ENCODE data around the gene GPHB5. TPM values are rescaled to one million over a fixed set of nuclear protein-coding genes. Genes with fewer than 3 reads are reported as not detected.
A peak's percentile ranks its signal among the peaks of the same experiment; 100 is the strongest.

The GPHB5 gene, protein sequence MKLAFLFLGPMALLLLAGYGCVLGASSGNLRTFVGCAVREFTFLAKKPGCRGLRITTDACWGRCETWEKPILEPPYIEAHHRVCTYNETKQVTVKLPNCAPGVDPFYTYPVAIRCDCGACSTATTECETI
- total RNA-seq (2014; rRNA removed; shearing (Covaris generic)), result not detected in 2 replicates

DNA sequence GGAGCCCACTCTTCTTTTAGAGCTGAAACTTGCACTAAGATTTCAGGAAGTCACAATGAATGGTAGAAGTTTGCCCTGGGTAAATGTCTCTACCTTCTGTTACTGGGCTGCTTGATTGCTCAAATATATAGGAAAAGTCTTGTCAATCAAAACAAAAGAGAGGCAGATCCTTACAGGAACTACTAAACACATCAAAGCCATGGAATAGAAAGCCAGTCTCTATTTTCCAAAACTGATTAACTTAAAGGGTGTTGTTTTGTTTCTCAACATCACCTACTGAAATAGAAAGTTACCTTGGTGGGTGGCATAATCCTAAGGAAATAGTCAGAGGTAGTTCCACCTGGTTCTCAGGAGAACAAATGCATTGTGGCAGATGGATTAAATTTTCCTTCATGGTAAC is at the start of gene GPHB5:
TSS of gene GPHB5 (minus strand) at position 101 of the 400 bp plus-strand sequence. CDS start 1,086 bp downstream, outside the sequence.
- no peak within 1 kb of the TSS for H3K4me3 ChIP-seq (ENCODE audit: insufficient read depth, low read depth, low read length)
- no peak for DNase-seq
- H3K27me3 ChIP-seq (ENCODE audit: control insufficient read depth, insufficient read depth, low read length), result no peaks in the 10 kb centered on the region
- H3K36me3 ChIP-seq (replicated peaks; ENCODE audit: control insufficient read depth, insufficient read depth, low read length), result no peaks in the 10 kb centered on the region

DNA sequence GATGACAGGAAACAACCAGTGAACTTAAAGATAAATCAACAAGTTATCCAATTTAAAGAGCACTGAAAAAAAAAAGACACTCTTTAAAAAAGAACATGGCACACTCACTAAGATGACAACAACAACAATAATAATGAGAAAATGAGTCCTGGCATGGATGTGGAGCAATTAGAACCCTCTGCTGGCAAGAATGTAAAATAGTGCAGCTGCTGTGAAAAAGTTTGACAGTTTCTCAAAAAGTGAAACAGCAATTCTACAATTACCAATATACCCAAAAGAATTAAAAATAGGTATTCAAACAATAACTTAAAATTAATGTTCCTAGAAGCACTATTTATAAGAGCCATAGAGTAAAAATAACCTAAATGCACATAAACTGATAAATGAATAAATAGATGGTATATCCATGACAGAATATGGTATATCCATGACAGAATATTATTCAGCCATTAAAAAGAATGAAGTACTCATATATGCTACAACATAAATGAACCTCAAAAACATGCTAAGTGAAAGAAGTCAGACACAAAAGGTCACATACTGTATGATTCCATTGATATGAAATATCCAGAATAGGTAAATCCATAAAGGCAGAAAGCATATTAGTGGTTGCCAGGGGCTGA is 49.1 kb upstream of the GPHB5 start:
- no peak for DNase-seq
- no peaks in the 10 kb centered on the region for H3K27me3 ChIP-seq (ENCODE audit: control insufficient read depth, insufficient read depth, low read length)
- no peaks in the 10 kb centered on the region for H3K36me3 ChIP-seq (replicated peaks; ENCODE audit: control insufficient read depth, insufficient read depth, low read length)
- no peak overlapping the region for H3K4me3 ChIP-seq (ENCODE audit: insufficient read depth, low read depth, low read length)

DNA sequence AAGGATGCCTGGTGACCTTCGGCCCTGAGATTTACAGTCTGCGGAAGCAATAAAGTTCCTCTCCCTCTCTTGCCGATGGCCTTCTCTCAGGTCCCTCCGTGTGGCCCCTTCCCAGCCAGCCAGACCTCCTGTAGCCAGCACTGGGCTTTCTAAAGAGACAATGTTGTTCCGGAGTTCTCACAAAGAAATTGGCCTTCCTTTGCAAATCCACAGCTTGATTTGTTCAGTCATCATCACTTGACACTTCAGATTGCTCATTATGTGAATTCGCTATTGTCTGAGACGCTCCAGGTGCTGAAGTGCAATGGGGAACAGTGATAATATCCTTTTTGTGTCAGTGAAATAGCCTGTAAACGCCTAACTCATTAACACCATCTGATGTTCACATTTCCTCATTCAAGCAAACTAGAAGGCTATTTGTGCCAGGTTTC is 43.7 kb upstream of the GPHB5 start:
- Histone ChIP-seq H3K36me3 (replicated peaks; ENCODE audit: control insufficient read depth, insufficient read depth, low read length) (no peaks in the 10 kb centered on the region), H3K27me3 (ENCODE audit: control insufficient read depth, insufficient read depth, low read length) (no peaks in the 10 kb centered on the region), H3K4me3 (ENCODE audit: insufficient read depth, low read depth, low read length) (no peak overlapping the region)
- no peak for DNase-seq

DNA sequence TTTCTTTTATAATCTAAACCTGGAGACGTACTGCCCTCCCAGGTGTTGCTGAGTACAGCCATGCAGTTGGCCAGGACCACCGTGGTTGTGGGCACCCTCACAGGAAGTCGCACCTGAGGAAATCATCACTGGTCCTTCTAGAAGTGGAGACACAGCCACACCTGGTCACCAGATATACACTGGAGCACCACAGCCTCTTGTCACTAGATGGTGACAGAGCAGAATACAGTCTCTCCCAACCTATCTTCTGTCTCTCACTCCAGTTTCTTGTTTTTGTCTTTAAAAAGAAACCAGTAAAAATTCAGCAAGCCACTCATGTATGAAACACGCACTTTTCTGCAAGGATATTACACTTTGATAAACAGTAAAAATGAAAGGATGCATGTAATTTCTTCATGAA is 43.1 kb upstream of the GPHB5 start:
- Histone ChIP-seq H3K36me3 (replicated peaks; ENCODE audit: control insufficient read depth, insufficient read depth, low read length) (no peaks in the 10 kb centered on the region), H3K27me3 (ENCODE audit: control insufficient read depth, insufficient read depth, low read length) (no peaks in the 10 kb centered on the region), H3K4me3 (ENCODE audit: insufficient read depth, low read depth, low read length) (no peak overlapping the region)
- DNase-seq, result no peak

DNA sequence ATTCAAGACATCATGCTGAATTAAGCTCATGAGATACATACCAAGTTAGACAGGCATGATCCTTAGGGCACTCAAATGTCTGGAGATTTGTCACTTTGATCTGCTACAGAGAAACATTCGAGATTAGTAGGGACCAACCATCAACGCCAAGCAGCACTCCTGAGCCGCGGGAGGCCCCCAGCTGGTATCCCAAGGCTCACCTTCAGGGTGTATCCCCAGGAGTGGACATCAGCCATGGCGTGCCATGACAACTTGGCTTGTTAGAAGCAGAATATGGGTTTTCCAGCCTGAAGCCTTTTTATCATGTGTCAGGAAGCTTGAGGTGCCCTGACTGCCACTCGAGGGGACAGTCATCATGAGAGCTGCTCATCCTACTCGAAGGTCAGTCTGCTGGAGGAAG is 39.1 kb upstream of the GPHB5 start:
- DNase-seq, result no peak
- Histone ChIP-seq H3K27me3 (ENCODE audit: control insufficient read depth, insufficient read depth, low read length) (no peaks in the 10 kb centered on the region), H3K4me3 (ENCODE audit: insufficient read depth, low read depth, low read length) (no peak overlapping the region), H3K36me3 (replicated peaks; ENCODE audit: control insufficient read depth, insufficient read depth, low read length) (no peaks in the 10 kb centered on the region)

DNA sequence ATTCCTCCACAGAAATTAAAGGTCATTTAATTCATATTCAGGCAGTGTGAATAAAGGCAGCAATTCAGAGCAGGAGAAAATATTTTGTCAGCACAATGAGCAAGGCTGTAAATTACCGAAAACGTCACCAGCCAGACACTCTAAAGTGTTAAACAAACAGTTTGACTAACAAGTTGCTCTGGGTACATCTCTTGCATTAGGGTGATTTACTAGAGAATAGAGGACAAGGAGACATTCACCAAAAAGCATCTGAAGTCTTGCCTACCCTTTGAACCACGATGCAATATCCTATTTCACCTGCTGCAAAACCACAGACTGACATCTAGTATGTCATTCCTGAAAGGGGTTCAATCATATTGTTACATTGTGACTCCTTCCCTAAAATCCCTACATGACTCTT is 27.1 kb upstream of the GPHB5 start:
- H3K36me3 ChIP-seq (replicated peaks; ENCODE audit: control insufficient read depth, insufficient read depth, low read length), result no peaks in the 10 kb centered on the region
- no peak for DNase-seq
- no peaks in the 10 kb centered on the region for H3K27me3 ChIP-seq (ENCODE audit: control insufficient read depth, insufficient read depth, low read length)
- H3K4me3 ChIP-seq (ENCODE audit: insufficient read depth, low read depth, low read length), result no peak overlapping the region

DNA sequence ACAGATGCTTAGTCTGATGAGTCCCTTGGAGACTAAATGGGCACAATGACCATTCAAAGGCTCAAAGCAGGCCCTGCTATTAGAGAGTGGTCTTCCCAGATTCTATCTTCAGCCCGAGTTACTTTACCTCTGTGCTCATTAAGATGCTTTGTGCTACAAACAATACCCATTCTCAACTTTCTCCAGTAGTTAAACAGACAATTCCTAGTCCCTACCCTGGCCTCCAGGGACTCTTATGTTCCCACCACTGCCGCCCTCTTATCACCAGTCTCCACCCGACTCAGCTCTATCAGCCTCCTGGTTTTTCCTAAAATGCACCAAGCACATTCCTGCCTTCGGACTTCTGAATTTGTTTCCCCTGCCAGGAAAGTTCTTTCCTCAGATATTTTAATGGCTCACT is 25.6 kb upstream of the GPHB5 start:
- Histone ChIP-seq H3K4me3 (ENCODE audit: insufficient read depth, low read depth, low read length) (no peak overlapping the region), H3K36me3 (replicated peaks; ENCODE audit: control insufficient read depth, insufficient read depth, low read length) (no peaks in the 10 kb centered on the region), H3K27me3 (ENCODE audit: control insufficient read depth, insufficient read depth, low read length) (no peaks in the 10 kb centered on the region)
- no peak for DNase-seq

DNA sequence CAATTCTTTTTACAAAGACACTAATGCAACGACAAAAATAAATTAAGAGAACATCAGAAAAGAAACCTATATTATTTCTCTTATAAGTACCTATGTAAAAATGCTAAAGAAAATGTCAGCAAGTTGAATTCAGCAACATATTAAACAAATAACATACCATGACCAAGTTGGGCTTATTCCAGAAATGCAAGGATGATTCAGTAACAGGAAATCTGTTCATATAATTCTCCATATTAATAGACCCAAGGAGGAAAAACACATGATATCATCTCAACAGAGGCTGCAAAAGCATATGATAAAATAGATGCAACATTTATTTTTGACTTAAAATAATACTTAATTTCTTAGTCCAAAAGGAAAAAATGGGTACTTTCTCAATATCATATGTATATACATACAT is 25.1 kb upstream of the GPHB5 start:
- H3K36me3 ChIP-seq (replicated peaks; ENCODE audit: control insufficient read depth, insufficient read depth, low read length), result no peaks in the 10 kb centered on the region
- no peak overlapping the region for H3K4me3 ChIP-seq (ENCODE audit: insufficient read depth, low read depth, low read length)
- no peaks in the 10 kb centered on the region for H3K27me3 ChIP-seq (ENCODE audit: control insufficient read depth, insufficient read depth, low read length)
- DNase-seq, result no peak

DNA sequence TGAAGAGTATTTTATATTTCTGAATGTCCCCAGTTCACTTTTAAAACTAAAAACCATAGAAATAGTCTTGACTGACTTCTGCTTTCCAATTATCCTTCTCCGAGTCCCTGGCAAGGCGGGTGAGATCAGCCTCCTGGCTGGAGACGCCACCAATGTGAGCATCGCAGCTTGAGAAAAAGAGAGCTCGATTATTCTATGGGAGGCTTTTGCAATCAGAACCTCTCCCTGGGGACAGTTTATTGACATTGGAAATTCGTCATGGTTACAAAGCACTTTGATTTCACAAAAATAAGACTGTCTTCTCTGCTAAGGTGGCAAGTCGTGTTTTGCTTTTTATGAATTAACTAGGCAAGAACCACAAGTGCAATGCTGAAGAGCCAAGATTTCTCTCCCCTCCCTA is 23.6 kb upstream of the GPHB5 start:
- Histone ChIP-seq H3K36me3 (replicated peaks; ENCODE audit: control insufficient read depth, insufficient read depth, low read length) (no peaks in the 10 kb centered on the region), H3K4me3 (ENCODE audit: insufficient read depth, low read depth, low read length) (no peak overlapping the region), H3K27me3 (ENCODE audit: control insufficient read depth, insufficient read depth, low read length) (no peaks in the 10 kb centered on the region)
- no peak for DNase-seq

DNA sequence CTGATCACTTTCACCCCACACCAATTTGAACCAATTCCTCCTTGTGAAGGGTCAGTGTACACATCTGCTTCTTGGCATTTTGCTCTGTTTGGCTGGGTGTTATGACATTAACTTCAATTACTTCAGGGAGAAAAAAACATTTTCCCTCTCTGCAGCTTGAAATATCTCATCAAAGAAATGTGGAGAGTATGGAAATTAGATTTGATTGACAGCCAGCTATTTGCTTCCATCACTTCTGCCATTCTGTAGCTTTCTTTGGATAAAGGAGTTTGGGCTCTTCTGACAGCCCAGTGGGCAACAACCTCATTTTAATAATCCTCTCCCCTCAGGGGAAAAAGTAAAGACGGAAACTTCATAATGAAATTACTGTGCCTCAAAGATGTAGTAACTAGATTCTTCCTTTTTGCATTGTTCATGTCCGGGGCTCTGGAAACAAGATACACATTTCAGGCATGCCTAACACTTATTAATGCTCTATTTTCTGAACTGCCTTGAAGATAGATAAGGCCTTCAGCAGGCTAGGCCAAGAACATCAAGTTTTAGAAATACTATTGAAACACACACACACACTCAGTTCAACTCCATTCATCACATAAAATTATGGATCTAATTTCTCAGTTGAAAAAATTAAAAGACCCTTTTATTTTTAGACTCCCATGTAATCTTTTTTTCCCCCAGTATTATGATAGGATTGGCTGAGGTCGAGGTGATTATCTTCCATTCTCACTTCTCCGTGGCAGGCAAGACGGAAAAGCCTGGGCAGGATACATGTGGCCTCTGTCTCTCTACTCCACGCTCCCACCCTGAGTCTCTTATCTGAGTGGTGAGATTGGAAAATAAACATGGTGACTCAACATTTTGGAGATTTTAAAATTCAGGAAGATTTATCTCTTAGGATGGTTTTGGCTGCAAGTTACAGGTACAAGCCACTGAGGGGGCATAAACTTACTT is 10.3 kb upstream of the GPHB5 start:
- Histone ChIP-seq H3K4me3 (ENCODE audit: insufficient read depth, low read depth, low read length) (no peak overlapping the region), H3K36me3 (replicated peaks; ENCODE audit: control insufficient read depth, insufficient read depth, low read length) (no peaks in the 10 kb centered on the region), H3K27me3 (ENCODE audit: control insufficient read depth, insufficient read depth, low read length) (no peaks in the 10 kb centered on the region)
- DNase-seq, result no peak

DNA sequence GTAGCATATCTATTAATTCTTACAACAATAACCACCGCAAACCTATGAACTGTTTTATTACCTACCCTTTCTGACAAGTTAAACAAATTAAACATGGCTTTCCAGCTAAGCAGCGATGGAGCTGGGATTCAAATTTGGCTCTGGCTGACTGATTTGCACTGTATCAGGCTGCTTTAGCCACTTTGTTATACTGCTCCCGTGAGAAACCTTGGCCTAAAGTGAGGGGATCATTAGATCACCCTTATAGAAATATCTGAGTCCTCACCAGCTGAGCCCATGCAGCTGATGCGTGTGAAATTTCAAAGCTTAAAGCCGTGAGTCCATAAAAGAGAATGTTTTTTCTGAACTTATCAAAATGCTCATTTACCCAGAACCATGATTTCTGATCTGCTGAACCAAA is 8.1 kb upstream of the GPHB5 start:
- DNase-seq, result no peak
- Histone ChIP-seq H3K27me3 (ENCODE audit: control insufficient read depth, insufficient read depth, low read length) (no peaks in the 10 kb centered on the region), H3K36me3 (replicated peaks; ENCODE audit: control insufficient read depth, insufficient read depth, low read length) (no peaks in the 10 kb centered on the region), H3K4me3 (ENCODE audit: insufficient read depth, low read depth, low read length) (no peak overlapping the region)

DNA sequence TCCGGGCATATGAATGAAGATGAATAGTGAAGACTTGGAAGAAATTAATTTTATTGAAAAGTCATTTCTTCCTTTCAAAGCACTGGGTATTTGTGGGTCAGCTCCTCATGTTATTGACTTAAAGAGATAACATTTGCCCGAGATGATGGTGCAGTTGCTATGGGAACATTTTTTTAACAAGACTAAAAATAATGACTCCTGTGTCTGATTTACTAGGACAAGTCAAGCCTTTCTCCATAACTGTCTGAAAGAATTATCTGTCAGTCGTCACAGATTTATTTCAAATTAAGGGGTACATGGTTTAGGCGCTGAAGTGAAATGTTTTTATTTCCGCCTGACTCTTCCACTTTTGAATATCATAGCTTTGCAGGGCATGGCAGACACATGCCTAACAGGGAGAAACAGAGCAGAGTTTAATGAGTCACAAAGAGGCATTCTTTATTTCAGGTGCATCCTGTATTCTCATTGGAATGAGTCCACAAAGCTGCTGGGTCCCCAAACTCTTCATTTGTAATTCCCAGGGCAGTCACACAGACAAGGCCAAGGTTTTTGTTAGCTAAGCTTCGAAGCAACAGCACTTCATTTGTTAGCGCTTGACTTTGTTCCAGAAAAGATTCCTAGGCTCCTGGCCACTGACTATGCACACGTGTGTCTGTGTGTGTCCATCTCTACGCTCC is 4.3 kb upstream of the GPHB5 start:
- DNase-seq, result no peak
- no peaks in the 10 kb centered on the region for H3K36me3 ChIP-seq (replicated peaks; ENCODE audit: control insufficient read depth, insufficient read depth, low read length)
- H3K27me3 ChIP-seq (ENCODE audit: control insufficient read depth, insufficient read depth, low read length), result no peaks in the 10 kb centered on the region
- H3K4me3 ChIP-seq (ENCODE audit: insufficient read depth, low read depth, low read length), result no peak overlapping the region

DNA sequence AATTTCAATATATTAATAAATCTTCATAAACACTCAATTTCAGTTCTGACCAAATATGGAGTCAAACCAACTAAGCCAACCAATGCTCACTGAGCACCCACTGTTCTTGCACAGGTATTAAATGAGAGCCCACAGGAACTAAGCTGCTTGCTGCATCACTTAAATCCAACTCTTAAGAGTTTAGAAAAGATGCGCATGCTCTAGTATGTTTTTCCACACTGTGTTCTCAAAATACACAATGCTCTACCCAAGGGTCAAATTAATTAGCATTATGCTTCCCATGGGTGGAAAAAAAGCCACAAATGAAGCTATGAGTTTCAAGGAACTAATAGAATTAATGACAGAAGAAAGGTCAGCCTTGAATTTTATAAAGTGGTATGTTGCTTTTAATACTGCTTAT is 3.7 kb upstream of the GPHB5 start:
- Histone ChIP-seq H3K4me3 (ENCODE audit: insufficient read depth, low read depth, low read length) (no peak overlapping the region), H3K36me3 (replicated peaks; ENCODE audit: control insufficient read depth, insufficient read depth, low read length) (no peaks in the 10 kb centered on the region), H3K27me3 (ENCODE audit: control insufficient read depth, insufficient read depth, low read length) (no peaks in the 10 kb centered on the region)
- no peak for DNase-seq

DNA sequence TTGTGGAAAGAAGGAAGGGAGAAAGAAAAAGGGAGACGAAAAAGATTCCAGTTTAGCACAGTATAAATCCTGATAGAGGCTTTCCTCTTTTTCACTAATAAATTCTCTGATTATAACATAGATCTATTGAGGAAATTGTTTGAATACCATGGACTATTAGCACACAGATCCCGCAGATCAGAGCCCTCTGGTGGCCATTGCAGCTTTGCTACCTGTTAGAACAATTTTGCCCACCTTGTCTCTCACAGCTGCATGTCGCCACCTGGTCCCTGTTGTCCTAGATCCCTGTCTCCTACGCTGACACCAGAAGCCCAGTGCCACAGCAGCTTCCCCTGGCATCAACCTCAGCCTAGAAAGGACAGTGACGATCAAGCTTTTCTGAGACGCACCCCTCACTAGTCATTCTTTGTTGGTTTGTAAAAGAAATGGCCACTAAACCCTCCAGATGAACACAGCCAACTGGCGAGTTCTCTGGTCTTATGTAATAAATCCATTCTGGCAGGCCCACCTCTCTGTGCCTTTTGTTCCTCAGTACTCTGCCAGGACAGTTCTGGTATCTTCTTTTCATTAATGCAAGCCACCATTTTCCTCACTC is 9.9 kb downstream of the GPHB5 start:
- H3K4me3 ChIP-seq (ENCODE audit: insufficient read depth, low read depth, low read length), result no peak overlapping the region
- peak; percentile 55 for DNase-seq
- H3K36me3 ChIP-seq (replicated peaks; ENCODE audit: control insufficient read depth, insufficient read depth, low read length), result no peaks in the 10 kb centered on the region
- H3K27me3 ChIP-seq (ENCODE audit: control insufficient read depth, insufficient read depth, low read length), result no peaks in the 10 kb centered on the region

All from H7 (cell line).